LNCaP clone FGC (cell line): ENCODE measurements around the gene HOXA2.

Experiments
- DNase-seq: peaks from one replicate; pipeline ENCODE4 v3.0.0-alpha.2; 2011; ENCODE audit warnings: low read depth
- H3K4me3 ChIP-seq: 2 replicates; pipeline ENCODE4 v1.5.1; 2011; ENCODE audit warnings: mild to moderate bottlenecking, low read depth, low read length, control low read depth
- TF ChIP-seq, protein P1 (sequence below): IDR thresholded peaks from 2 replicates; pipeline ENCODE4 v1.5.1; 2012; ENCODE audit warnings: mild to moderate bottlenecking; ENCODE audit not compliant: control insufficient read depth, insufficient read depth; ENCODE audit errors: extremely low read depth

HOXA2 gene

GRCh38 chr7:27123477-27124053, 21.1 kb upstream of the HOXA2 start:
- TF ChIP-seq, protein P1, sequence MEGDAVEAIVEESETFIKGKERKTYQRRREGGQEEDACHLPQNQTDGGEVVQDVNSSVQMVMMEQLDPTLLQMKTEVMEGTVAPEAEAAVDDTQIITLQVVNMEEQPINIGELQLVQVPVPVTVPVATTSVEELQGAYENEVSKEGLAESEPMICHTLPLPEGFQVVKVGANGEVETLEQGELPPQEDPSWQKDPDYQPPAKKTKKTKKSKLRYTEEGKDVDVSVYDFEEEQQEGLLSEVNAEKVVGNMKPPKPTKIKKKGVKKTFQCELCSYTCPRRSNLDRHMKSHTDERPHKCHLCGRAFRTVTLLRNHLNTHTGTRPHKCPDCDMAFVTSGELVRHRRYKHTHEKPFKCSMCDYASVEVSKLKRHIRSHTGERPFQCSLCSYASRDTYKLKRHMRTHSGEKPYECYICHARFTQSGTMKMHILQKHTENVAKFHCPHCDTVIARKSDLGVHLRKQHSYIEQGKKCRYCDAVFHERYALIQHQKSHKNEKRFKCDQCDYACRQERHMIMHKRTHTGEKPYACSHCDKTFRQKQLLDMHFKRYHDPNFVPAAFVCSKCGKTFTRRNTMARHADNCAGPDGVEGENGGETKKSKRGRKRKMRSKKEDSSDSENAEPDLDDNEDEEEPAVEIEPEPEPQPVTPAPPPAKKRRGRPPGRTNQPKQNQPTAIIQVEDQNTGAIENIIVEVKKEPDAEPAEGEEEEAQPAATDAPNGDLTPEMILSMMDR = no peak
- no peak for DNase-seq
- H3K4me3 ChIP-seq = no peak overlapping the region

DNA sequence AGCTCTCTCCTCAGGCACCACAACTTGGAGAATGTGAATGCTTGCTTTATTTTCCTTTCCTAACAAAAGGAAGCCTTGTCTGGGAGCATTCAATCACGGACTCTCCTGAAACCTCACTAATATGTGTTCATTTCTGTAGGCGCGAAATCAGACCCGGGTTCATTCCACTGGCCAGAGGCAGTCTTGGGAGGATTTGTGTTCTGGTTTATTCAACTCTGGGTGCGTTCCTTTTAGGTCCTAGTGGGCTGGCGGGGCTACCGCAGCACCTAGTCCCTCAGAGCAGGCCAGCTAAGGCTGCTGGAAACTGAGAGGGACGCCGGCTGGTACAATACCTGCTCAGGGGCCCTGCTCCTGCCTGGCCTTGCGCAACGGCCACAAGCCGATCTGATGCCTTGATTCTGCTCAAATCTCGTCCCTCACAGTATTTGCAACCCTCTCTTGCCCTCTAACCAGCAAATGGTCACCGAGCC, 20.6 kb upstream of the HOXA2 start:
- DNase-seq = no peak
- TF ChIP-seq, protein P1 = no peak
- no peak overlapping the region for H3K4me3 ChIP-seq

DNA sequence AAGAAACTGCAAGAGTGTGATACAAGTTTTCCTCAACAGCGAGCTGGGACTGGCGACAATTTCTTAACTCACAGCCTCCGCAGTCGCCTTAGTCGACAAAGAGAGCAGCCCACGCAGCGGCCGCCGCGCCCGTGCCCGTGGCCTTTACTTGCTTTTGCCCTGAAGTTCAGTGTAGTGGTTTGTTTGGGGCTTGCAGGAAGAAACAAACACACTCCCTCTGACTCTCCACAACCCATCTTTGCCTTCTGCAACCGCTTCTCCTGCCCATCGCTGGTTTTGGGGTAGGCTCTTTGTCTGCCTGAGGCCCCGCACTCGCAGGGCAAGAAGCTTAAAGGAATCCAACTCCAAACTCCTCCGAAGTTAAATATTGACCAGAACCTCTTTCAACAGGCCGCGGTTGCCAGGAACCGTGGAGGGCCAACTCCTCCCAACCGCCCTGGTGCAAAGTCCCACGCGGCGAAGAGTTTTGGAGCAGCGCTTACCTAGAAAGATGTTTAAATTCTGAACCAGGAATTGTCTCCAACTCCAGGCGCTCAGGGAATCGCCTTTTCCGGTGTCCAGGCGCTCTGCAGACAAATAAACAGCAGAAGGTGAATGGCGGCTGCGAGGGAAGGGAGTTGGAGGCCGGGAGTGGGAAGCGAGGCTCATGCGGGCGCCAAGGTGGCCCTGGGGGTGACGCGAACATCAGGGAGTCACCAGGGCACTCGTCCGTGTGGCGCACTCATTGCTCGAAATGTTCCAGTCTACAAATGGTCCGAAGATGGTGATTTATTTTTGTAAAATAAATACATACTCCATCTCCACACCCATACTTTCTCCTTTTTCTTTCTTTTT, 19.8 kb upstream of the HOXA2 start:
- TF ChIP-seq, protein P1 = no peak
- DNase-seq = no peak
- H3K4me3 ChIP-seq = no peak overlapping the region

GRCh38 chr7:27121684-27122076, 19.2 kb upstream of the HOXA2 start:
- DNase-seq = no peak
- TF ChIP-seq, protein P1 = no peak
- no peak overlapping the region for H3K4me3 ChIP-seq

DNA sequence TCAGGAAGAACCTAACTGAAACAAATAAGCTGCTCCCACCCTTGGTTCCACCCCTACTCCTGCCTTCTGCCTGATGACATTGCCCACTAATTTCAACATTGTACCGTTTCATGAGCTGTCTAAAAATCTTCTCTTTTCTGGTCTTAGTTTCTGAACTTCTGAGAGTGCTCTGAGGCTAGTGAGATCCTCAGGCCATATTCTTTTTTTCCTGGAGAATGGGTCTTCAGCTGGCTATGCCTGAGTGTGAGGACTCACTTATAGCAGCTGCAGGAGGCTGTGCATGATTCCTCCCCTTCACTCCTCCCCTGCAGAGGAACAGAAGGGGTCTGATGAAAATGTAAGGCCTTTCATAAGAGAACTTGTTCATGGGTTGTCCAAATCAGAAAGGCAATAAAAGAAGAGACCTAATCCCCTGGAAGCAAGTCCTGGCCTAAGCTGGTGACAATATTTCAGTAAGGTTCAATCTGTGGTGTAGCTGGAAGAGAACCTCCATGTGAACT, 17.0 kb upstream of the HOXA2 start:
- no peak overlapping the region for H3K4me3 ChIP-seq
- TF ChIP-seq, protein P1 = no peak
- no peak for DNase-seq

- DNase-seq = no peak
- H3K4me3 ChIP-seq = no peak overlapping the region
- TF ChIP-seq, protein P1 = no peak
Measured at GRCh38 chr7:27118580-27118979, 16.1 kb upstream of the HOXA2 start.
